K562 (cell line): ENCODE measurements around the gene OR52E5. TPM values are rescaled to one million over a fixed set of nuclear protein-coding genes. Genes with fewer than 3 reads are reported as not detected.

Source experiments
- ATAC-seq: fragments of 200-7000 bp; cut with Tn5 transposase; 3 replicates; pipeline ENCODE4 v1.9.1; 2020; ENCODE audit warnings: moderate library complexity
- BruUV-seq: library from RNA; stranded (reverse); fragments of 400-500 nt; replicated peaks from 2 replicates; lab custom pipeline; 2021; lab: Mats Ljungman, UMichigan
- CTCF ChIA-PET: fragments of 300-600 bp; formaldehyde crosslinking; extraction: SDS; loops from one replicate; lab custom pipeline; 2021; ENCODE audit warnings: low intra/inter-chr PET ratio; lab: Yijun Ruan, JAX
- POLR2A ChIA-PET: fragments of 300-600, 350-650 bp; sonication (Branson Sonifier 250); formaldehyde crosslinking; extraction: SDS; loops from one replicate; lab custom pipeline; 2021; ENCODE audit warnings: antibody characterized with exemption, inconsistent platforms; lab: Yijun Ruan, JAX
- DNase-seq, 4 experiments: peaks; one replicate each; pipeline versions ENCODE4 v3.0.0 to v3.0.0-alpha.2; 2011 to 2018; ENCODE audit warnings: low spot score in 3 of 4, mixed read lengths in 3 of 4; ENCODE audit errors: extremely low read depth in 1 of 4
- FAIRE-seq: peaks from 2 replicates; lab custom pipeline; 2011; peaks lifted over from hg19 to GRCh38; lab: Jason Lieb, UNC
- H2AFZ ChIP-seq: 2 replicates; pipeline ENCODE4 v1.6.0; 2011; ENCODE audit warnings: low read depth, low read length, control low read depth, inconsistent platforms
- H3K27ac ChIP-seq: fragments of 200-600 bp; 3 replicates; pipeline ENCODE4 v1.8.0; 2011; ENCODE audit warnings: low read depth, mild to moderate bottlenecking, control low read depth, inconsistent platforms, low read length, moderate library complexity, mixed read lengths; ENCODE audit errors: extremely low read depth
- H3K27me3 ChIP-seq, 2 experiments: fragments of 300-600 bp in 1 of 2; 2 replicates in 1 of 2; 3 replicates in 1 of 2; pipeline versions ENCODE4 v1.6.0 to v1.8.0; 2011; ENCODE audit warnings: inconsistent platforms in 2 of 2, low read length in 2 of 2, mild to moderate bottlenecking in 1 of 2, mixed read lengths in 1 of 2, moderate library complexity in 1 of 2; ENCODE audit not compliant: control insufficient read depth in 2 of 2, insufficient read depth in 2 of 2
- H3K36me3 ChIP-seq: fragments of 300-600 bp; 3 replicates; pipeline ENCODE4 v1.8.0; 2011; ENCODE audit warnings: mild to moderate bottlenecking, low read length, inconsistent platforms; ENCODE audit not compliant: control insufficient read depth, insufficient read depth
- H3K4me1 ChIP-seq, 2 experiments: fragments of 200-600 bp in 1 of 2; replicated peaks in 1 of 2; 2 replicates in 1 of 2; 3 replicates in 1 of 2; pipeline versions ENCODE4 v1.5.1 to v1.8.0; 2011; ENCODE audit warnings: inconsistent platforms in 2 of 2, low read length in 2 of 2, mild to moderate bottlenecking in 1 of 2, mixed read lengths in 1 of 2, moderate library complexity in 1 of 2; ENCODE audit not compliant: control insufficient read depth in 2 of 2, insufficient read depth in 2 of 2
- H3K4me2 ChIP-seq: 2 replicates; pipeline ENCODE4 v1.6.1; 2011; ENCODE audit warnings: low read length, control low read depth, inconsistent platforms, mixed read lengths; ENCODE audit not compliant: insufficient read depth
- H3K4me3 ChIP-seq: fragments of 200-600 bp; sonication (generic), shearing (Covaris generic); 2 replicates; pipeline ENCODE4 v1.5.1; 2016; ENCODE audit warnings: control low read depth, inconsistent platforms
- H3K79me2 ChIP-seq: fragments of 200-600 bp; 3 replicates; pipeline ENCODE4 v1.8.0; 2011; ENCODE audit warnings: low read length, inconsistent platforms; ENCODE audit not compliant: control insufficient read depth, insufficient read depth
- H3K9ac ChIP-seq, 2 experiments: 2 replicates each; pipeline versions ENCODE4 v1.6.0 to v1.6.1; 2011; ENCODE audit warnings: low read depth in 2 of 2, low read length in 2 of 2, control low read depth in 1 of 2, inconsistent platforms in 1 of 2, mild to moderate bottlenecking in 1 of 2, mixed read lengths in 1 of 2; ENCODE audit not compliant: insufficient read depth in 1 of 2
- H3K9me1 ChIP-seq: one replicate; pipeline ENCODE4 v1.6.0; 2011; ENCODE audit warnings: inconsistent platforms, mild to moderate bottlenecking, low read length, moderate library complexity; ENCODE audit not compliant: control insufficient read depth, insufficient read depth
- H3K9me3 ChIP-seq: replicated peaks from 2 replicates; pipeline ENCODE4 v1.5.1; 2011; ENCODE audit warnings: low read depth, low read length, inconsistent platforms; ENCODE audit not compliant: control insufficient read depth, insufficient read depth
- H4K20me1 ChIP-seq: replicated peaks from 2 replicates; pipeline ENCODE4 v1.6.1; 2011; ENCODE audit warnings: low read length, inconsistent platforms, mixed read lengths; ENCODE audit not compliant: control insufficient read depth, insufficient read depth
- BCOR ChIP-seq: fragments of 450-650 bp; IDR thresholded peaks from 2 replicates; pipeline ENCODE4 v1.6.1; 2016
- GABPB2 ChIP-seq: fragments of 250-450 bp; sonication (Bioruptor Pico); conservative IDR thresholded peaks from 2 replicates; pipeline ENCODE4 v1.5.1; 2021; ENCODE audit warnings: mild to moderate bottlenecking
- HDAC3 ChIP-seq: fragments of 450-650 bp; IDR thresholded peaks from 2 replicates; pipeline ENCODE4 v1.6.1; 2018; ENCODE audit warnings: borderline replicate concordance, mild to moderate bottlenecking, moderate library complexity; ENCODE audit not compliant: partially characterized antibody
- MEF2D ChIP-seq: conservative IDR thresholded peaks from 2 replicates; pipeline ENCODE4 v1.6.1; 2016; ENCODE audit warnings: low read depth, missing genetic modification characterization, missing compliant biosample characterization
- OTX1 ChIP-seq: fragments of 450-650 bp; formaldehyde crosslinking; IDR thresholded peaks from 2 replicates; pipeline ENCODE4 v1.4.0; 2022; ENCODE audit warnings: mild to moderate bottlenecking
- POLR3A ChIP-seq: IDR thresholded peaks from 2 replicates; pipeline ENCODE4 v1.6.1; 2011; ENCODE audit warnings: borderline replicate concordance, mild to moderate bottlenecking, moderate library complexity; ENCODE audit not compliant: insufficient read length, insufficient read depth; ENCODE audit errors: extremely low read depth
- SETDB1 ChIP-seq: IDR thresholded peaks from one replicate; pipeline ENCODE4 v1.6.1; 2012; ENCODE audit warnings: low read length, control low read depth, inconsistent platforms
- SMAD3 ChIP-seq: fragments of 450-650 bp; formaldehyde crosslinking; conservative IDR thresholded peaks from 2 replicates; pipeline ENCODE4 v1.4.0; 2020; ENCODE audit warnings: mild to moderate bottlenecking
- STAT5B ChIP-seq: fragments of 250-450 bp; sonication (Bioruptor Pico); IDR thresholded peaks from 2 replicates; pipeline ENCODE4 v1.8.0; 2021; ENCODE audit warnings: mild to moderate bottlenecking, inconsistent platforms
- ZBTB26 ChIP-seq: fragments of 450-650 bp; formaldehyde crosslinking; IDR thresholded peaks from 2 replicates; pipeline ENCODE4 v1.4.0; 2022; ENCODE audit warnings: missing genetic modification characterization
- ZKSCAN3 ChIP-seq: fragments of 250-450 bp; sonication (Bioruptor Pico); IDR thresholded peaks from 2 replicates; pipeline ENCODE4 v1.4.0; 2020
- ZNF76 ChIP-seq: fragments of 250-450 bp; sonication (Bioruptor Pico); IDR thresholded peaks from 2 replicates; pipeline ENCODE4 v1.4.0; 2020; ENCODE audit warnings: mild to moderate bottlenecking, moderate library complexity, borderline replicate concordance
- whole genome bisulfite sequencing: fragments of 100-300 bp; shearing (Covaris generic); methylation state at CpG from one replicate; pipeline ENCODE4 v1.1.6; 2016; ENCODE audit warnings: low coverage, mixed read lengths; ENCODE audit not compliant: insufficient coverage; ENCODE audit errors: missing lambda C conversion rate; 5-methylcytosine and 5-hydroxymethylcytosine counted together
- in situ Hi-C: fragments of 300-500 bp; cut with MboI; formaldehyde crosslinking; loops from 4 replicates; pipeline ENCODE4 v1.15.0; 2018; ENCODE audit warnings: inconsistent platforms, mixed read lengths
- intact Hi-C: fragments of 100-400 bp; cut with micrococcal nuclease; formaldehyde crosslinking; loops from 2 replicates; pipeline ENCODE4 v1.14.2; 2022
- polyA plus RNA-seq, 8 experiments: library from polyadenylated mRNA; depleted of rRNA in 4 of 8; stranded (reverse) in 5 of 8; unstranded in 3 of 8; fragments of >200 nt; fragmentation: Nextera tagmentation in 2 of 8; fragmentation: Illumina TruSeq in 1 of 8; extraction: Ambion mirVana in 2 of 8; extraction: Trizol in 1 of 8; gene quantifications; 2 replicates each; pipeline versions ENCODE4 v1.2.1 to v1.2.3, GENCODE V29; 2011 to 2014; ENCODE audit warnings: inconsistent platforms in 1 of 8, missing spikeins in 1 of 8
- total RNA-seq, 7 experiments: library from RNA; depleted of rRNA in 6 of 7; stranded (reverse); fragments of >200 nt in 6 of 7; fragmentation: Illumina TruSeq in 2 of 7; extraction: Trizol in 2 of 7; gene quantifications; 2 replicates each; pipeline versions ENCODE4 v1.2.1 to v1.2.3, GENCODE V29; 2011 to 2021; ENCODE audit warnings: low replicate concordance in 1 of 7
- TF ChIP-seq, protein P1 (sequence below): fragments of 200-800 bp; sonication (Bioruptor generic); IDR thresholded peaks from 2 replicates; pipeline ENCODE4 v1.6.1; 2016; ENCODE audit warnings: missing genetic modification characterization, missing compliant biosample characterization
- TF ChIP-seq, protein P2 (sequence below): sonication (generic); formaldehyde crosslinking; IDR thresholded peaks from 2 replicates; pipeline ENCODE4 v1.8.1; 2023; ENCODE audit warnings: mild to moderate bottlenecking, missing genetic modification reagents
- TF ChIP-seq, protein P3 (sequence below): fragments of 250-450 bp; sonication (Bioruptor Pico); IDR thresholded peaks from 2 replicates; pipeline ENCODE4 v1.4.0; 2020; ENCODE audit warnings: mild to moderate bottlenecking

The OR52E5 gene
- total and polyA plus RNA-seq, 9 of the 15 experiments (the other 6 are each of a cell fraction or from before 2014, with no cell fraction given) = not detected

- no peak for DNase-seq
- no peak within 1 kb of the TSS for H3K9ac ChIP-seq
- H3K79me2 ChIP-seq = no peaks in the 10 kb centered on the region
- no peak within 1 kb of the TSS for H3K4me3 ChIP-seq
- no peaks in the 10 kb centered on the region for H3K9me1 ChIP-seq
- H3K27me3 ChIP-seq = peaks cover 0 to 24% of the 10 kb centered on the region in 2 experiments; a peak in 4 of 5 replicates
- no peak within 1 kb of the TSS for H3K27ac ChIP-seq
- BruUV-seq = no TSS peak
- H2AFZ ChIP-seq = no peak within 1 kb of the TSS
- ChIA-PET POLR2A (interaction anchor here (0.7 kb wide), 1 partner anchor 33 kb away, joined by 3 read pairs; no protein-coding TSS in a partner anchor), CTCF (no interaction called here)
- peaks cover 0 to 3% of the 10 kb centered on the region in 2 experiments; a peak in 1 of 5 replicates for H3K4me1 ChIP-seq
- no peaks in the 10 kb centered on the region for H3K36me3 ChIP-seq
- no peak for FAIRE-seq
- H4K20me1 ChIP-seq = no peaks in the 10 kb centered on the region
- in situ Hi-C loops = no loop called here
- no peak within 1 kb of the TSS for H3K4me2 ChIP-seq
- intact Hi-C loops = no loop called here
- H3K9me3 ChIP-seq = no peaks in the 10 kb centered on the region
- ATAC-seq = no peak
- WGBS = 0% methylated on average over 3 of the region's 3 CpGs
- no peak for TF ChIP-seq POLR3A
- TF ChIP-seq SMAD3 (CRISPR knock-in tag) = no peak
- no peak for TF ChIP-seq SETDB1
- TF ChIP-seq, protein P1, sequence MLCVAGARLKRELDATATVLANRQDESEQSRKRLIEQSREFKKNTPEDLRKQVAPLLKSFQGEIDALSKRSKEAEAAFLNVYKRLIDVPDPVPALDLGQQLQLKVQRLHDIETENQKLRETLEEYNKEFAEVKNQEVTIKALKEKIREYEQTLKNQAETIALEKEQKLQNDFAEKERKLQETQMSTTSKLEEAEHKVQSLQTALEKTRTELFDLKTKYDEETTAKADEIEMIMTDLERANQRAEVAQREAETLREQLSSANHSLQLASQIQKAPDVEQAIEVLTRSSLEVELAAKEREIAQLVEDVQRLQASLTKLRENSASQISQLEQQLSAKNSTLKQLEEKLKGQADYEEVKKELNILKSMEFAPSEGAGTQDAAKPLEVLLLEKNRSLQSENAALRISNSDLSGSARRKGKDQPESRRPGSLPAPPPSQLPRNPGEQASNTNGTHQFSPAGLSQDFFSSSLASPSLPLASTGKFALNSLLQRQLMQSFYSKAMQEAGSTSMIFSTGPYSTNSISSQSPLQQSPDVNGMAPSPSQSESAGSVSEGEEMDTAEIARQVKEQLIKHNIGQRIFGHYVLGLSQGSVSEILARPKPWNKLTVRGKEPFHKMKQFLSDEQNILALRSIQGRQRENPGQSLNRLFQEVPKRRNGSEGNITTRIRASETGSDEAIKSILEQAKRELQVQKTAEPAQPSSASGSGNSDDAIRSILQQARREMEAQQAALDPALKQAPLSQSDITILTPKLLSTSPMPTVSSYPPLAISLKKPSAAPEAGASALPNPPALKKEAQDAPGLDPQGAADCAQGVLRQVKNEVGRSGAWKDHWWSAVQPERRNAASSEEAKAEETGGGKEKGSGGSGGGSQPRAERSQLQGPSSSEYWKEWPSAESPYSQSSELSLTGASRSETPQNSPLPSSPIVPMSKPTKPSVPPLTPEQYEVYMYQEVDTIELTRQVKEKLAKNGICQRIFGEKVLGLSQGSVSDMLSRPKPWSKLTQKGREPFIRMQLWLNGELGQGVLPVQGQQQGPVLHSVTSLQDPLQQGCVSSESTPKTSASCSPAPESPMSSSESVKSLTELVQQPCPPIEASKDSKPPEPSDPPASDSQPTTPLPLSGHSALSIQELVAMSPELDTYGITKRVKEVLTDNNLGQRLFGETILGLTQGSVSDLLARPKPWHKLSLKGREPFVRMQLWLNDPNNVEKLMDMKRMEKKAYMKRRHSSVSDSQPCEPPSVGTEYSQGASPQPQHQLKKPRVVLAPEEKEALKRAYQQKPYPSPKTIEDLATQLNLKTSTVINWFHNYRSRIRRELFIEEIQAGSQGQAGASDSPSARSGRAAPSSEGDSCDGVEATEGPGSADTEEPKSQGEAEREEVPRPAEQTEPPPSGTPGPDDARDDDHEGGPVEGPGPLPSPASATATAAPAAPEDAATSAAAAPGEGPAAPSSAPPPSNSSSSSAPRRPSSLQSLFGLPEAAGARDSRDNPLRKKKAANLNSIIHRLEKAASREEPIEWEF = no peak
- TF ChIP-seq ZKSCAN3 (CRISPR knock-in tag) = no peak
- TF ChIP-seq GABPB2 (CRISPR knock-in tag) = no peak
- no peak for TF ChIP-seq ZNF76 (CRISPR knock-in tag)
- TF ChIP-seq STAT5B (CRISPR knock-in tag) = no peak
- no peak for TF ChIP-seq MEF2D (tag)
- no peak for TF ChIP-seq HDAC3
- TF ChIP-seq, protein P2, sequence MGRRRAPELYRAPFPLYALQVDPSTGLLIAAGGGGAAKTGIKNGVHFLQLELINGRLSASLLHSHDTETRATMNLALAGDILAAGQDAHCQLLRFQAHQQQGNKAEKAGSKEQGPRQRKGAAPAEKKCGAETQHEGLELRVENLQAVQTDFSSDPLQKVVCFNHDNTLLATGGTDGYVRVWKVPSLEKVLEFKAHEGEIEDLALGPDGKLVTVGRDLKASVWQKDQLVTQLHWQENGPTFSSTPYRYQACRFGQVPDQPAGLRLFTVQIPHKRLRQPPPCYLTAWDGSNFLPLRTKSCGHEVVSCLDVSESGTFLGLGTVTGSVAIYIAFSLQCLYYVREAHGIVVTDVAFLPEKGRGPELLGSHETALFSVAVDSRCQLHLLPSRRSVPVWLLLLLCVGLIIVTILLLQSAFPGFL (CRISPR knock-in tag) = no peak
- no peak for TF ChIP-seq OTX1 (CRISPR knock-in tag)
- TF ChIP-seq ZBTB26 (CRISPR knock-in tag) = no peak
- TF ChIP-seq, protein P3, sequence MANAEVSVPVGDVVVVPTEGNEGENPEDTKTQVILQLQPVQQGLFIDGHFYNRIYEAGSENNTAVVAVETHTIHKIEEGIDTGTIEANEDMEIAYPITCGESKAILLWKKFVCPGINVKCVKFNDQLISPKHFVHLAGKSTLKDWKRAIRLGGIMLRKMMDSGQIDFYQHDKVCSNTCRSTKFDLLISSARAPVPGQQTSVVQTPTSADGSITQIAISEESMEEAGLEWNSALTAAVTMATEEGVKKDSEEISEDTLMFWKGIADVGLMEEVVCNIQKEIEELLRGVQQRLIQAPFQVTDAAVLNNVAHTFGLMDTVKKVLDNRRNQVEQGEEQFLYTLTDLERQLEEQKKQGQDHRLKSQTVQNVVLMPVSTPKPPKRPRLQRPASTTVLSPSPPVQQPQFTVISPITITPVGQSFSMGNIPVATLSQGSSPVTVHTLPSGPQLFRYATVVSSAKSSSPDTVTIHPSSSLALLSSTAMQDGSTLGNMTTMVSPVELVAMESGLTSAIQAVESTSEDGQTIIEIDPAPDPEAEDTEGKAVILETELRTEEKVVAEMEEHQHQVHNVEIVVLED (CRISPR knock-in tag) = no peak
- no peak for TF ChIP-seq BCOR
Measured at GRCh38 chr11:5941951-5942350, 48.9 kb downstream of the OR52E5 start, which contains the start of gene OR56A3. OR56A3 (plus strand) TSS chr11:5942251; CDS start chr11:5947347, 5,096 bp downstream.
